Measurements from ENCODE around the gene NSMCE4A. TPM values are rescaled to one million over a fixed set of nuclear protein-coding genes. Genes with fewer than 3 reads are reported as not detected.

NSMCE4A gene
- total and polyA plus RNA-seq, 9 of the 15 experiments (the other 6 are each of a cell fraction or from before 2014, with no cell fraction given), result 8.4 to 88.5 (median 46.4) TPM

DNA sequence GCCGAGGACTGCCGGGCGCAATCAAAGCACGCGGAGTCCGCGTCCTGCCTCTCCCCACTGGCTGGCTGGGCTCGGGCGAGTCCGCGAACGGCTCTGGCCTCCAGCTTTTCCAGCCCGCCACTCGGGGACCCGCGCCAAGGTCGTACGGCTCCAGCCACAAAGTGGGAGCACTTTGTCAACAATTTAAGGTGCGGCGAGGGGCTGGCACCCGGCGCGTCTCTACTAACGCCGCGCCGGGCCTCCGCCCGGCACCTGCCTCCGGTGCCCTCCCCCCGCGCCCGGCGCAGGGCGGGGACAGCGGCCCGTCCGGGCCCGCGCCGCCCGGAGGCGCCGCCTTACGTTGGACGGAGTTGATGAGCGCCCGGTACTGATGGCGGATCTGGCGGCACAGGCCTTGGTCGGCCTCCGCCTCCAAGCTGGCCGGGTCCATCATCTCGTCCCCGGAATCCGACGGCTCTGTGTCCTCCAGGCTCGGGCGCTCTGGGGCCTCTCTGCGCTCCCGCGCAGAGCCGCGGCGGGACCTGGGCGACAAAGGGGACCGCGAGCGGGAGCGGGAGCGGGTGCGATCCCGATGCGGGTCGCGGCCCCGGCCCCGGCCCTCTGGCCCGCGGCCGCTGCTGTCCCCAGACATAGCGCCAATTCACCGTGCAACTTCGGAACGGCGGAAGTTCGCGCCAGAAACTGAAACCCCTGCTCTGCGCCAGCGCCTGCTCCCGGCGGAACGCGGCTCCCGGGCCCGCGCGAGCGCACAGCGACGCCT, at the start of gene NSMCE4A (continued):
- TF ChIP-seq FOXA1 (IDR thresholded peaks at IDR 0.05; ENCODE audit: borderline replicate concordance), result no peak
- TF ChIP-seq MTA2 (IDR thresholded peaks at IDR 0.05; ENCODE audit: low read depth), result no peak
- TF ChIP-seq, protein P1, sequence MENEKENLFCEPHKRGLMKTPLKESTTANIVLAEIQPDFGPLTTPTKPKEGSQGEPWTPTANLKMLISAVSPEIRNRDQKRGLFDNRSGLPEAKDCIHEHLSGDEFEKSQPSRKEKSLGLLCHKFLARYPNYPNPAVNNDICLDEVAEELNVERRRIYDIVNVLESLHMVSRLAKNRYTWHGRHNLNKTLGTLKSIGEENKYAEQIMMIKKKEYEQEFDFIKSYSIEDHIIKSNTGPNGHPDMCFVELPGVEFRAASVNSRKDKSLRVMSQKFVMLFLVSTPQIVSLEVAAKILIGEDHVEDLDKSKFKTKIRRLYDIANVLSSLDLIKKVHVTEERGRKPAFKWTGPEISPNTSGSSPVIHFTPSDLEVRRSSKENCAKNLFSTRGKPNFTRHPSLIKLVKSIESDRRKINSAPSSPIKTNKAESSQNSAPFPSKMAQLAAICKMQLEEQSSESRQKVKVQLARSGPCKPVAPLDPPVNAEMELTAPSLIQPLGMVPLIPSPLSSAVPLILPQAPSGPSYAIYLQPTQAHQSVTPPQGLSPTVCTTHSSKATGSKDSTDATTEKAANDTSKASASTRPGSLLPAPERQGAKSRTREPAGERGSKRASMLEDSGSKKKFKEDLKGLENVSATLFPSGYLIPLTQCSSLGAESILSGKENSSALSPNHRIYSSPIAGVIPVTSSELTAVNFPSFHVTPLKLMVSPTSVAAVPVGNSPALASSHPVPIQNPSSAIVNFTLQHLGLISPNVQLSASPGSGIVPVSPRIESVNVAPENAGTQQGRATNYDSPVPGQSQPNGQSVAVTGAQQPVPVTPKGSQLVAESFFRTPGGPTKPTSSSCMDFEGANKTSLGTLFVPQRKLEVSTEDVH (IDR thresholded peaks at IDR 0.05; ENCODE audit: low read depth, partially characterized antibody), result no peak
- TF ChIP-seq HDAC6 (IDR thresholded peaks at IDR 0.05; ENCODE audit: low read depth, low read length), result no peak
- TF ChIP-seq, protein P2, sequence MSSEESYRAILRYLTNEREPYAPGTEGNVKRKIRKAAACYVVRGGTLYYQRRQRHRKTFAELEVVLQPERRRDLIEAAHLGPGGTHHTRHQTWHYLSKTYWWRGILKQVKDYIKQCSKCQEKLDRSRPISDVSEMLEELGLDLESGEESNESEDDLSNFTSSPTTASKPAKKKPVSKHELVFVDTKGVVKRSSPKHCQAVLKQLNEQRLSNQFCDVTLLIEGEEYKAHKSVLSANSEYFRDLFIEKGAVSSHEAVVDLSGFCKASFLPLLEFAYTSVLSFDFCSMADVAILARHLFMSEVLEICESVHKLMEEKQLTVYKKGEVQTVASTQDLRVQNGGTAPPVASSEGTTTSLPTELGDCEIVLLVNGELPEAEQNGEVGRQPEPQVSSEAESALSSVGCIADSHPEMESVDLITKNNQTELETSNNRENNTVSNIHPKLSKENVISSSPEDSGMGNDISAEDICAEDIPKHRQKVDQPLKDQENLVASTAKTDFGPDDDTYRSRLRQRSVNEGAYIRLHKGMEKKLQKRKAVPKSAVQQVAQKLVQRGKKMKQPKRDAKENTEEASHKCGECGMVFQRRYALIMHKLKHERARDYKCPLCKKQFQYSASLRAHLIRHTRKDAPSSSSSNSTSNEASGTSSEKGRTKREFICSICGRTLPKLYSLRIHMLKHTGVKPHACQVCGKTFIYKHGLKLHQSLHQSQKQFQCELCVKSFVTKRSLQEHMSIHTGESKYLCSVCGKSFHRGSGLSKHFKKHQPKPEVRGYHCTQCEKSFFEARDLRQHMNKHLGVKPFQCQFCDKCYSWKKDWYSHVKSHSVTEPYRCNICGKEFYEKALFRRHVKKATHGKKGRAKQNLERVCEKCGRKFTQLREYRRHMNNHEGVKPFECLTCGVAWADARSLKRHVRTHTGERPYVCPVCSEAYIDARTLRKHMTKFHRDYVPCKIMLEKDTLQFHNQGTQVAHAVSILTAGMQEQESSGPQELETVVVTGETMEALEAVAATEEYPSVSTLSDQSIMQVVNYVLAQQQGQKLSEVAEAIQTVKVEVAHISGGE (CRISPR knock-in tag; IDR thresholded peaks at IDR 0.05), result peak in 1 of 3 experiments; percentile 84; a peak in 2 of 6 replicates
- TF ChIP-seq ZC3H11A (IDR thresholded peaks at IDR 0.05; ENCODE audit: low read depth, low read length), result no peak
- TF ChIP-seq ZNF175 (CRISPR knock-in tag; IDR thresholded peaks at IDR 0.05; ENCODE audit: low read depth), result no peak
- no peak for TF ChIP-seq XRCC5 (IDR thresholded peaks at IDR 0.05; ENCODE audit: low read depth, low read length)
- TF ChIP-seq, protein P3, sequence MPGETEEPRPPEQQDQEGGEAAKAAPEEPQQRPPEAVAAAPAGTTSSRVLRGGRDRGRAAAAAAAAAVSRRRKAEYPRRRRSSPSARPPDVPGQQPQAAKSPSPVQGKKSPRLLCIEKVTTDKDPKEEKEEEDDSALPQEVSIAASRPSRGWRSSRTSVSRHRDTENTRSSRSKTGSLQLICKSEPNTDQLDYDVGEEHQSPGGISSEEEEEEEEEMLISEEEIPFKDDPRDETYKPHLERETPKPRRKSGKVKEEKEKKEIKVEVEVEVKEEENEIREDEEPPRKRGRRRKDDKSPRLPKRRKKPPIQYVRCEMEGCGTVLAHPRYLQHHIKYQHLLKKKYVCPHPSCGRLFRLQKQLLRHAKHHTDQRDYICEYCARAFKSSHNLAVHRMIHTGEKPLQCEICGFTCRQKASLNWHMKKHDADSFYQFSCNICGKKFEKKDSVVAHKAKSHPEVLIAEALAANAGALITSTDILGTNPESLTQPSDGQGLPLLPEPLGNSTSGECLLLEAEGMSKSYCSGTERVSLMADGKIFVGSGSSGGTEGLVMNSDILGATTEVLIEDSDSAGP (CRISPR knock-in tag; IDR thresholded peaks at IDR 0.05), result no peak
- TF ChIP-seq, protein P4, sequence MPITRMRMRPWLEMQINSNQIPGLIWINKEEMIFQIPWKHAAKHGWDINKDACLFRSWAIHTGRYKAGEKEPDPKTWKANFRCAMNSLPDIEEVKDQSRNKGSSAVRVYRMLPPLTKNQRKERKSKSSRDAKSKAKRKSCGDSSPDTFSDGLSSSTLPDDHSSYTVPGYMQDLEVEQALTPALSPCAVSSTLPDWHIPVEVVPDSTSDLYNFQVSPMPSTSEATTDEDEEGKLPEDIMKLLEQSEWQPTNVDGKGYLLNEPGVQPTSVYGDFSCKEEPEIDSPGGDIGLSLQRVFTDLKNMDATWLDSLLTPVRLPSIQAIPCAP (CRISPR knock-in tag; IDR thresholded peaks at IDR 0.05; ENCODE audit: borderline replicate concordance), result no peak
- no peak for TF ChIP-seq ZNF174 (CRISPR knock-in tag; IDR thresholded peaks at IDR 0.05)
- TF ChIP-seq ZBTB17 (CRISPR knock-in tag; IDR thresholded peaks at IDR 0.05), result no peak
- TF ChIP-seq, protein P5, sequence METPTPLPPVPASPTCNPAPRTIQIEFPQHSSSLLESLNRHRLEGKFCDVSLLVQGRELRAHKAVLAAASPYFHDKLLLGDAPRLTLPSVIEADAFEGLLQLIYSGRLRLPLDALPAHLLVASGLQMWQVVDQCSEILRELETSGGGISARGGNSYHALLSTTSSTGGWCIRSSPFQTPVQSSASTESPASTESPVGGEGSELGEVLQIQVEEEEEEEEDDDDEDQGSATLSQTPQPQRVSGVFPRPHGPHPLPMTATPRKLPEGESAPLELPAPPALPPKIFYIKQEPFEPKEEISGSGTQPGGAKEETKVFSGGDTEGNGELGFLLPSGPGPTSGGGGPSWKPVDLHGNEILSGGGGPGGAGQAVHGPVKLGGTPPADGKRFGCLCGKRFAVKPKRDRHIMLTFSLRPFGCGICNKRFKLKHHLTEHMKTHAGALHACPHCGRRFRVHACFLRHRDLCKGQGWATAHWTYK (CRISPR knock-in tag; IDR thresholded peaks at IDR 0.05), result no peak

Data from K562 (cell line).